Fibroblast of skin of abdomen (primary cell): Measurements from ENCODE around the gene ZDHHC11.
"Not testable (repeated sequence)": the region's sequence is repeated elsewhere in the genome, so short reads cannot be mapped to it uniquely, and the experiment has no call there.

Source experiments
- DNase-seq: peaks from one replicate; pipeline ENCODE4 v3.0.0-alpha.2; 2013

ZDHHC11 gene

GRCh38 chr5:775961-776861 lies 74.6 kb downstream of the ZDHHC11 start:
- DNase-seq, result no peak

DNA sequence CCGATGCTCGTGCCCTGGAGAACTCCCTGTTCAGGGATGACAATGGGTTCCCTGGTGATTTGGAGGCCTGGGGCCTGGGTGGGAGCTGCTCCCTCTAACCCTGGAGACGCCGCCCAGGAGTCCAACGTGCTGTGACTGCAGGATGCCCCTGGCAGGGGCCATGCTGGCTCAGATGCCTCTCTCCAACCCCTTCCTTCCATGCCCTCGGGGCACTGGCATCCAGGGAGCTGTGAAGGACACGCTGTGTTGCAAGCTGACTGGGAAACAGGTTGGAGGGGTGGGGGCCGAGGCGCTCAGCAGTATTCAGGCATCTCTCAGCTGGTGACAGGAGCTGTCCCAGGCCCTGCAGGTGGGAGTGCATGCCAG lies 75.2 kb downstream of the ZDHHC11 start:
- DNase-seq, result not testable (repeated sequence)

GRCh38 chr5:774854-775505 lies 75.8 kb downstream of the ZDHHC11 start:
- not testable (repeated sequence) for DNase-seq

DNA sequence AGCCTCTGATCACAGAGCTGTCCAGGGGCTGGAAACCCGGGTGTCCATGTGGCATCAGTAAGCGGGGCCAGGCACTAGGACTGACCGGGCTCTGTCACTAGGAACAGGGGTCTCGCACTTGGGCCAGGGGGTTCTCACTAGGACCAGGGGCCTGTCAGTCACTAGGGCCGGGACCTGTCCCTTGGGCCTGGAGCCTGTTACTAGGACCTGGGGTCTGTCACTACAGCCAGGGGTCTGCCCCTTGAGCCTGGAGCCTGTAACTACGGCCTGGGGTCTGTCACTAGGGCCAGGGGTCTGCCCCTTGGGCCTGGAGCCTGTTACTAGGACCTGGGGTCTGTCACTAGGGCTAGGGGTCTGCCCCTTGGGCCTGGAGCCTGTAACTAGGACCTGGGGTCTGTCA lies 76.5 kb downstream of the ZDHHC11 start:
- not testable (repeated sequence) for DNase-seq

DNA sequence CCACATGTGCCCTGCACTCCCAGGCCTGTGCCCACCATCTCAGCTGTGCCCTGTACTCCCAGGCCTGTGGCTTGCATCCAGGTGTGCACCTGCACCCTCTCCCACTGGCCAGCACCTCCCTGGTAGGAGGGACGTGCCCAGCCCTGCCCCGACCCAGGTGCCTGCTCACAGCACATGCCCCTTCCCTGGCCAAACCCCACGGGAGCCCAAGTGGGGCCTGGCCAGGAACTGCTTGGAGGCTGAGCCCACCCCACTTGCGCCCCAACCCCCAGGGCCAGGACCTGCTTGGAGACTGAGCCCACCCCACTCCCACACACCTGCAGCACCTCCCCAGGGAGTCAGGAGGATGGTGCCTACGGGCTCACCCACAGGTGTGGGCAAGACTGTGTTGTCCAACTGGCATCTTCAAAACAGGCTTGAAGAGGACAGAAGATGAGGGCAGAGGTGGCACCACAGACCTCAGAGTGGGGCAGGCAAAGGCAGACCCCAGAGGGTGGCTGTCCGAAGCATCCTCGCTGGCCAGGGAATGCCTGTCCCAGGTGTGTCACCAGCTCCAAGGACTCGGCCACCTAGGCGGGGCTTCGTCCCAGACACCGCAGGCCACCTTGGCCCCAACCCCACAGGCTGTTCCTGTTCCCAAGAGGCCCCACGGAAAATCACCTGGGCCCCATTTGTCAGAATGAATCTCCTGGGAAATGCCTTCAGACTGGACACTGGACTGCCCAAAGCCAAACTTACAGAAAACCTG lies 77.1 kb downstream of the ZDHHC11 start:
- no peak for DNase-seq

DNA sequence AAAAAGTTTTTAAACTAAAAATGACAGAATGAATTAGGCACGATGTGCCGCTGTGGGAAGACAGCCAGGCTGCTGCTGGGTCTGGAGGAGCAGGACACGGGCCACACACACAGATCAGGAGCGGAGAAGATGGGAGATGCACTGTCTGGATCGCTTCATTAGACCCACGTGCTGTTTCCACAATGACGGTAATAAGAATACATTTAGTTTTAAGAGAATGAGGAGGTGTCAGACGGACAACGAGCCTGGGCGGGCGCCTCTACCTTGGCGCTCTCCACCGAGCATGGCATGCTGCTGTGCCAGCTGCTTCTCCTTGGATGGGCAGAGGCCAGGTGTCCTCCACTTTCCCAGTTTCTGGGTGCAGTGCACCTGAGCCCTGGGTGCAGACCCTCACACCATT lies 77.9 kb downstream of the ZDHHC11 start:
- DNase-seq, result not testable (repeated sequence)

DNA sequence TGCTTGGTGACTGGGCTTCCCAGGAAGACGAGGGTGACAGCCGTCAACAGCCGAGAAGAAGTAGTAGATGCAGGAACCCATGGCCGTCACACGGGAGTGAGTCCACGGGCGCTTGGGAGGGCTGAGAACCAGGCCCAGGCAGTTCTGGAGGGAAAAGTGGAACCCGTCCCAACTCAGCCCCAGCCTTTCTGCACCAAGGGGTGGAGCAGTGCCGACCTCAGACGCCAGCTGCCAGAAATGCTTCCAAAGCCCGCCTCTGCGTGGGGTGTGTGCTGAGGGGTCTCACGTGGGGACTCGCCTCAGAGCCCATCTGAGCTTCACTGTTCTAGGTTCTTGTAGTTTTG lies 78.3 kb downstream of the ZDHHC11 start:
- DNase-seq, result not testable (repeated sequence)

GRCh38 chr5:771841-772546 lies 78.8 kb downstream of the ZDHHC11 start:
- DNase-seq, result not testable (repeated sequence)

DNA sequence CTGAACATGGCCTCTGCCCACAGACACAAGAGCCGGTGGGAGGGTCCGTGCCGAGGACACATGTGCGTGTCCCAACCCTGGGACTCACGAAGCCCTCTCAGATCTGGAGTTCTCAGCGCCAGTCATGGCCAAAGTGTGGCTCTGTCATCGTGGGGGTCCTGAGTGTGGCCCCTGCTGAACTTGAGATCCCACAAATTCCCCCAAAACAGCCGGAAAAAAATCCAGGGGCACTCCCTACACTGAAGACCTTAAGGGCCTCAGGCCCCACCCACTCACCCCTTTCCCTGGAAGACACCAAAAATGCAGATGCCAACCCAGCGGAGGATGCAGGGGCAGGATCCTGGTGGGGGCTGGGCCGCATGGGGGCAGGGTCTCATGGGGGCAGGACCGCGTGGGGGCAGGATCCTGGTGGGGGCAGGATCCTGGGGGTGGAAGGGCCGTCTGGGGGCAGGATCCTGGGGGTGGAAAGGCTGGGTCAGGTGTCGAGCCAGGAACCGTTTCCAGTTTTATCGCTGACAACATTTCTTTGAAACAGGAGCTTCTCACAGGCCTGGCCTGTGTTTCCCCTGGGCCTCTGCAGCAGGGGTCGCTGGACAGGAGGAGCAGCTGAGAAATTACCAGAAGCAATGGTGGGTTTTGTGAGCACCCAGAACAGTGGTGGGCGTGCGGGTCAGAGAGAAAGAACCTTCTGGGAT lies 79.6 kb downstream of the ZDHHC11 start:
- not testable (repeated sequence) for DNase-seq

DNA sequence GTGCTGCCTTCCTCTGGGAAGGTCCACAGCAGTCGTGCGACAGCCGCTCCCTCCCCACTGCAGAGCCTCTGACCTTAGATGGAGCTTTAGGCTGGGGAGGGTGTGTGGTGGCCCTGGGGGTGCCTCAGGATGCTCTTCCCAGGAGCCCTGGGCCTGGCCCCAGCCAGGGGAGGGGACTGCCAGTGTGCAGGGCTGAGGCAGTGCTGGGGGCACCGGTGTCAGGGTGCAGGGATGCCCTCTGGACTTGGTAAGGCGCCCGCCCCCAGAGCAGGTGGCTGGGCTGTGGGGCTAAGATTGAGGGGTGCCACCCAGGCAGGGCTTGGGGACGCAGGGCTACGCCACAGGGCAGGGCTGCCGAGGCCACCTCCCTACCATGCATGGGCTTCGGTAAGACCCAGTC lies 80.2 kb downstream of the ZDHHC11 start:
- DNase-seq, result not testable (repeated sequence)

DNA sequence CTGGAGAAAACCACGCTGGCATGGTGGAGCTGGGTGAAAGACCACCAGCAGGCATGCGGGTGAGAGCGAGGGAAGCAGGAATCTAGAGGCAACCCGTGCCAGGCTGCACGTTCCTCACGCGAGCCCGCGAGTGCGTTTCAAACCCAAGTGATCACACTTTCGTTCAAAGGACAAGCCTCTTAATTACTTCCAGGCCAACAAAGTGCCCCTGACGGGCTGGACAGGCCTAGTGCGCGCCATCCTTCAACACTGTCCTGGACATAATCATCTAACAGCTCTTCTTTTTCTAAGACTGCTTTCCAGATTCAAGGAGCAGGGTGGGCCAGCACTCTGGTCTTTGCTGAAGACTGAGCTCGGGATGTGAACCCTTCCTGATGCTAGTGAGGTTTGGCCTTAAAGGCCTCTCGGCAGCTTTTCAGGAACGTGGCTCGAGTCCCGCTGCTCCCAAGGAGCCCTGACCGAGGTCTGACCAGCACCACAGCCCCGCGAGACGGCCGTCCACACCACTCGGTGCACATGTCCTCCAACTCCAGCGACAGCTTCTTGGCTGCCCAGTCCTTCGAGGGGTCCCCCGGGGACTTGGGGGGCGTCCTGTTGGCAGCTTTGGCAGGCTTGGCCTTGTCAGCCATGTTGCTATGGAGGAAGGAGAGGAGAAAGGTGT lies 81.2 kb downstream of the ZDHHC11 start:
- not testable (repeated sequence) for DNase-seq

DNA sequence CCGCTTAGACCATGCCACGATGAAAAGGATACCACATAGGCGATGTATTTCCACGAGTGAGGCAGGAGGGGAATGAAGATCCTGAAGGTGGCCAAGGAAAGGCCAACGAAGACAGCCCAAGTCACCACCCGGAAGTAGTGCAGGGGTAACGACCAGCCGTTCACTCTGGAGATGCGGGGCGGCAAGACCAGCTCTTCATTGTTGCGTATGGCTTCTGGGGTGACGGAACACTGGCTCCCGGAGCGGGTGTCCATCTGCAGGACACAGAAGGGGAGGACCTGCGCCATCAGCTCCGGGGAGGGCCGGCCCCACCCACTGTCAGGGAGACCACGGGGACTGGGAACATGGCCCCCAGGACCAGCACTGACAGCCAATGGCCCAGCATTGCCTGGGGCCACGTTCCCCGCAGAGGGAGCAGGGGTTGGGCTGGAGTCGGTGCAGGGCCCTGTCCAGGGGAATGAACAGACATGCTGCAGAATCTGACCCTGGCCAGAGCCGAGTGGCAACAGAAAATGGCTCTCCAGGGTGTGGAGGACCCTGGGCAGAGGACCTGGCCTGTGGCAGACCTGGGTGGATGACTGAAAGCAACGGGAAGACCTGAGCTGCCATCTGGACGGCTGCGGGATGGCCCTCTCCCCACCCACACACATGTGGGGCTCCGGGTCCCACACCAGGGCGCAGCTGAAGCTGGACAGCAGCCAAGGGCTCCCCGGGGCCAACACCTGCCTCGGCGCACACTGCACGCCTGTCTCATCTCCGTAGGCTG lies 83.9 kb downstream of the ZDHHC11 start:
- no peak for DNase-seq

DNA sequence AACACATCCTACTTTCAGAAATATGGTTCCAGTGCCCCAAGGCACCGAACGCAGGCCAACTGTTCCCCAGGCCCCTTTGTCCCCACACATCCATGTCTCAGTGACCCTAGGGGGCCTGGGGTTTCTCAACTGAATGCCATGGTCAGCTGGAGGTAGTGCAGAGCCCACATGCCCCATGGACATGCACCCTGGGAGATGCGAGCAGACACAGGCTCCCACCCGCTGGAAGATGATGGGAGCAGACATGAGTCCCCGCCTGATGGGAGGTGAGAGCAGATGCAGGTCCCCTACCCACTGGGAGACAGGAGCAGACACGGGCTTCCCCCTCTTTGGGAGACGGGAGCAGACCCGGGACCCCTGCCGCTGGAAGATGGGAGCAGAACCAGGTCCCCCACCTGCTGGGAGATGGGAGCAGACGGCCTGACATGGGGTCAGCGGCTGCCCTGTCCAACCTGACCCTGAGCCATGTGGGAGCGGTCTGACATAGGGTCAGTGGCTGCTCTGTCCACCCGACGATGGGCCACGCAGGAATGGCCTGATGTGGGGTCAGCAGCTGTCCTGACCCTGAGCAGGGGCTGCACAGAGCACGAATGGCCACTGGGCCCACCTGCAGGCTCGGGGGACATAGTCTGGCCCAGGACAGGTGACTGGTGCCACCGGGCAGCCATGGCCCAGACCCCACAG lies 84.7 kb downstream of the ZDHHC11 start:
- no peak for DNase-seq

- no peak for DNase-seq
Observed at GRCh38 chr5:763998-764781, 86.6 kb downstream of the ZDHHC11 start.

- DNase-seq, result no peak
Observed at GRCh38 chr5:763397-763796, 87.4 kb downstream of the ZDHHC11 start.

DNA sequence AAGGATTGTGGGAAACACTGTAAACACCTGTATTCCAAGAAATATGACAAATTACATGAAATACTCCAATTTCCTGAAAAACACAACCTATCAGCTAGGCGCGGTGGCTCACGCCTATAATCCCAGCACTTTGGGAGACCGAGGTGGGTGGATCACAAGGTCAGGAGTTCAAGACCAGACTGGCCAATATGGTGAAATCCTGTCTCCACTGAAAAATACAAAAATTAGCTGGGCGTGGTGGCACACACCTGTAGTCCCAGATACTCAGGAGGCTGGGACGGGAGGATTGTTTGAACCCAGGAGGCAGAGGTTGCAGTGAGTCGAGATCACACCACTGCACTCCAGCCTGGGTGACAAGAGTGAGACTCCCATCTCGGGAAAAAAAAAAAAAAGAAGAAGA lies 87.8 kb downstream of the ZDHHC11 start:
- DNase-seq, result not testable (repeated sequence)

GRCh38 chr5:761854-762710 lies 88.7 kb downstream of the ZDHHC11 start:
- DNase-seq, result no peak
